H1 (cell line): ENCODE results near the gene HIP1. TPM values are rescaled to one million over a fixed set of nuclear protein-coding genes. Genes with fewer than 3 reads are reported as not detected.

Experiments
- CTCF ChIA-PET: fragments of 300-600 bp; sonication (Branson Sonifier 250); formaldehyde crosslinking; loops from one replicate; lab custom pipeline; 2021; ENCODE audit not compliant: partially characterized antibody; lab: Charles Lee
- POLR2A ChIA-PET: fragments of 300-600 bp; sonication (Branson Sonifier 250); formaldehyde crosslinking; loops from one replicate; lab custom pipeline; 2021; ENCODE audit warnings: inconsistent platforms; ENCODE audit not compliant: partially characterized antibody; lab: Charles Lee
- DNase-seq, 2 experiments: peaks; one replicate each; pipeline versions ENCODE4 v3.0.0 to v3.0.0-alpha.2; 2010 to 2022; ENCODE audit warnings: low spot score in 2 of 2, low read depth in 1 of 2, mixed read lengths in 1 of 2
- FAIRE-seq: peaks from 2 replicates; lab custom pipeline; 2011; peaks lifted over from hg19 to GRCh38; lab: Jason Lieb, UNC
- H2AFZ ChIP-seq: 2 replicates; pipeline ENCODE4 v1.8.1; 2012; ENCODE audit warnings: low read length, inconsistent platforms
- H2AK5ac ChIP-seq: 2 replicates; pipeline ENCODE4 v1.6.1; 2013; ENCODE audit warnings: low read depth, low read length
- H2BK120ac ChIP-seq: replicated peaks from 2 replicates; pipeline ENCODE3; 2013; ENCODE audit warnings: low read depth, low read length, inconsistent platforms
- H2BK12ac ChIP-seq: 2 replicates; pipeline ENCODE4 v1.6.1; 2013; ENCODE audit warnings: low read depth, low read length
- H2BK15ac ChIP-seq: 2 replicates; pipeline ENCODE4 v1.6.1; 2013; ENCODE audit warnings: low read length
- H2BK20ac ChIP-seq: 2 replicates; pipeline ENCODE4 v1.6.1; 2013; ENCODE audit warnings: low read length
- H2BK5ac ChIP-seq: 2 replicates; pipeline ENCODE4 v1.6.1; 2013; ENCODE audit warnings: low read depth, low read length
- H3K14ac ChIP-seq: 2 replicates; pipeline ENCODE4 v1.6.1; 2013; ENCODE audit warnings: inconsistent platforms; ENCODE audit not compliant: insufficient read length
- H3K18ac ChIP-seq: 2 replicates; pipeline ENCODE4 v1.6.1; 2013; ENCODE audit warnings: low read length; ENCODE audit errors: extremely low read depth
- H3K23ac ChIP-seq: 2 replicates; pipeline ENCODE4 v1.6.1; 2013; ENCODE audit warnings: inconsistent platforms; ENCODE audit not compliant: insufficient read length
- H3K23me2 ChIP-seq: 2 replicates; pipeline ENCODE4 v1.6.1; 2013; ENCODE audit warnings: low read depth, low read length
- H3K27ac ChIP-seq: 2 replicates; pipeline ENCODE4 v1.6.1; 2011; ENCODE audit warnings: low read depth, low read length, inconsistent platforms
- H3K27me3 ChIP-seq, 4 experiments: replicated peaks in 1 of 4; 1 replicate in 1 of 4; 2 replicates in 3 of 4; pipeline versions ENCODE4 v1.6.1 to v1.8.1; 2011 to 2013; ENCODE audit warnings: low read length in 3 of 4, mild to moderate bottlenecking in 3 of 4, inconsistent platforms in 2 of 4, mixed read lengths in 2 of 4, moderate library complexity in 1 of 4; ENCODE audit not compliant: control insufficient read depth in 3 of 4, insufficient read depth in 3 of 4; ENCODE audit errors: extremely low read depth in 1 of 4
- H3K36me3 ChIP-seq, 4 experiments: 2 replicates each; pipeline versions ENCODE4 v1.6.1 to v1.8.1; 2011 to 2013; ENCODE audit warnings: mild to moderate bottlenecking in 4 of 4, low read length in 3 of 4, moderate library complexity in 2 of 4, control low read depth in 1 of 4, inconsistent platforms in 1 of 4; ENCODE audit not compliant: insufficient read depth in 4 of 4, control insufficient read depth in 2 of 4
- H3K4ac ChIP-seq: replicated peaks from 2 replicates; pipeline ENCODE3; 2013; ENCODE audit warnings: low read length, low read depth, mixed read lengths, inconsistent platforms; ENCODE audit not compliant: insufficient read length
- H3K4me1 ChIP-seq, 4 experiments: replicated peaks in 1 of 4; 1 replicate in 1 of 4; 2 replicates in 3 of 4; pipeline versions ENCODE4 v1.6.1 to v1.8.1; 2011 to 2013; ENCODE audit warnings: low read length in 3 of 4, inconsistent platforms in 2 of 4, mixed read lengths in 1 of 4; ENCODE audit not compliant: insufficient read depth in 4 of 4, control insufficient read depth in 3 of 4
- H3K4me2 ChIP-seq, 2 experiments: 2 replicates each; pipeline versions ENCODE4 v1.6.1 to v1.8.1; 2011 to 2013; ENCODE audit warnings: low read depth in 2 of 2, low read length in 2 of 2, control low read depth in 1 of 2, inconsistent platforms in 1 of 2, mild to moderate bottlenecking in 1 of 2; ENCODE audit not compliant: insufficient read depth in 1 of 2
- H3K4me3 ChIP-seq, 4 experiments: fragments of 200-600, 300-600 bp in 1 of 4; sonication (generic), shearing (Covaris generic), sonication (Bioruptor Twin) in 1 of 4; 2 replicates each; pipeline versions ENCODE4 v1.5.1 to v1.8.1; 2011 to 2016; ENCODE audit warnings: low read length in 4 of 4, low read depth in 3 of 4, control low read depth in 2 of 4, inconsistent platforms in 2 of 4, mild to moderate bottlenecking in 2 of 4, mixed read lengths in 1 of 4, moderate library complexity in 1 of 4; ENCODE audit not compliant: insufficient read depth in 2 of 4; ENCODE audit errors: extremely low read depth in 1 of 4
- H3K56ac ChIP-seq: replicated peaks from 2 replicates; pipeline ENCODE3; 2013; ENCODE audit warnings: low read depth, mild to moderate bottlenecking, mixed read lengths, low read length, inconsistent platforms; ENCODE audit not compliant: insufficient read length
- H3K79me1 ChIP-seq: 2 replicates; pipeline ENCODE4 v1.6.1; 2013; ENCODE audit warnings: low read depth, low read length, control low read depth
- H3K79me2 ChIP-seq, 2 experiments: 2 replicates each; pipeline versions ENCODE4 v1.6.1 to v1.8.1; 2012 to 2013; ENCODE audit warnings: low read length in 2 of 2, mild to moderate bottlenecking in 2 of 2, inconsistent platforms in 1 of 2; ENCODE audit not compliant: insufficient read depth in 2 of 2, control insufficient read depth in 1 of 2
- H3K9ac ChIP-seq, 4 experiments: replicated peaks in 1 of 4; 1 replicate in 1 of 4; 2 replicates in 3 of 4; pipeline versions ENCODE4 v1.6.1 to v1.8.1; 2011 to 2013; ENCODE audit warnings: low read depth in 3 of 4, low read length in 3 of 4, control low read depth in 2 of 4, mild to moderate bottlenecking in 2 of 4, moderate library complexity in 2 of 4, inconsistent platforms in 1 of 4; ENCODE audit errors: extremely low read depth in 1 of 4
- H3K9me3 ChIP-seq, 2 experiments: 2 replicates each; pipeline versions ENCODE4 v1.6.1 to v1.8.1; 2012 to 2013; ENCODE audit warnings: mild to moderate bottlenecking in 2 of 2, moderate library complexity in 2 of 2, control low read depth in 1 of 2, inconsistent platforms in 1 of 2, low read depth in 1 of 2, low read length in 1 of 2, mixed read lengths in 1 of 2; ENCODE audit not compliant: insufficient read depth in 2 of 2
- H4K20me1 ChIP-seq, 2 experiments: replicated peaks in 1 of 2; 2 replicates each; pipeline versions ENCODE3 to v1.8.1; 2011 to 2013; ENCODE audit warnings: inconsistent platforms in 2 of 2, low read length in 2 of 2, mild to moderate bottlenecking in 1 of 2; ENCODE audit not compliant: insufficient read depth in 2 of 2, control insufficient read depth in 1 of 2
- H4K5ac ChIP-seq: 2 replicates; pipeline ENCODE4 v1.6.1; 2013; ENCODE audit warnings: low read length, low read depth, mixed read lengths, inconsistent platforms; ENCODE audit not compliant: insufficient read length
- H4K8ac ChIP-seq: 2 replicates; pipeline ENCODE4 v1.8.0; 2013; ENCODE audit warnings: mild to moderate bottlenecking, moderate library complexity, low read length, inconsistent platforms; ENCODE audit not compliant: insufficient read depth; ENCODE audit errors: extremely low read depth
- H4K91ac ChIP-seq: replicated peaks from 2 replicates; pipeline ENCODE3; 2013; ENCODE audit warnings: low read length, mixed read lengths, inconsistent platforms; ENCODE audit not compliant: insufficient read length
- BRCA1 ChIP-seq: IDR thresholded peaks from 2 replicates; pipeline ENCODE4 v1.6.1; 2012; ENCODE audit warnings: low read depth, low read length, improper control_type of control experiment
- CBX5 ChIP-seq: fragments of 300-800, 300-1000 bp; sonication (generic); IDR thresholded peaks from 2 replicates; pipeline ENCODE4 v1.7.1; 2016; ENCODE audit warnings: antibody characterized with exemption, low read length, low read depth
- CBX8 ChIP-seq: fragments of 300-800, 300-1000 bp; sonication (generic); IDR thresholded peaks from 2 replicates; pipeline ENCODE4 v1.7.1; 2016; ENCODE audit warnings: low read depth, low read length, borderline replicate concordance
- EGR1 ChIP-seq: IDR thresholded peaks from 2 replicates; pipeline ENCODE4 v1.6.1; 2011; ENCODE audit warnings: low read depth, low read length, borderline replicate concordance
- HDAC6 ChIP-seq: IDR thresholded peaks from one replicate; pipeline ENCODE4 v1.7.1; 2012; ENCODE audit warnings: low read depth, mild to moderate bottlenecking, inconsistent platforms, low read length, moderate library complexity
- WGBS, 2 experiments: shearing (Covaris generic) in 1 of 2; methylation state at CpG; one replicate each; pipeline versions ENCODE4 v1.1.6 to v1.1.7; 2013 to 2015; ENCODE audit warnings: low lambda C conversion rate in 2 of 2, mixed read lengths in 2 of 2, inconsistent platforms in 1 of 2, low coverage in 1 of 2, missing lambda C conversion rate in 1 of 2; ENCODE audit not compliant: insufficient replicate concordance in 2 of 2, insufficient coverage in 1 of 2, insufficient read length in 1 of 2; ENCODE audit errors: extremely low coverage in 1 of 2, missing lambda C conversion rate in 1 of 2; 5-methylcytosine and 5-hydroxymethylcytosine counted together
- polyA plus RNA-seq, 7 experiments: library from polyadenylated mRNA; depleted of rRNA in 3 of 7; stranded (reverse) in 5 of 7; unstranded in 2 of 7; fragments of >200 nt in 5 of 7; fragments of 200-250 nt in 2 of 7; gene quantifications; 1 replicate in 5 of 7; 2 replicates in 1 of 7; 4 replicates in 1 of 7; pipeline versions ENCODE4 v1.2.1 to v1.2.3, GENCODE V29; 2011 to 2013; ENCODE audit warnings: missing spikeins in 2 of 7, mixed read lengths in 2 of 7
- total RNA-seq: library from RNA; stranded (reverse); fragmentation: NEBNext Ultra II Directional; extraction: Animal tissue kit (Norgen Biotek cat#: 25700); gene quantifications from 2 replicates; pipeline ENCODE4 v1.2.1, GENCODE V29; 2021

The HIP1 gene
- total and polyA plus RNA-seq, 2 of the 8 experiments (the other 6 are each of a cell fraction or from before 2014, with no cell fraction given): 51.8 to 108 TPM

DNA sequence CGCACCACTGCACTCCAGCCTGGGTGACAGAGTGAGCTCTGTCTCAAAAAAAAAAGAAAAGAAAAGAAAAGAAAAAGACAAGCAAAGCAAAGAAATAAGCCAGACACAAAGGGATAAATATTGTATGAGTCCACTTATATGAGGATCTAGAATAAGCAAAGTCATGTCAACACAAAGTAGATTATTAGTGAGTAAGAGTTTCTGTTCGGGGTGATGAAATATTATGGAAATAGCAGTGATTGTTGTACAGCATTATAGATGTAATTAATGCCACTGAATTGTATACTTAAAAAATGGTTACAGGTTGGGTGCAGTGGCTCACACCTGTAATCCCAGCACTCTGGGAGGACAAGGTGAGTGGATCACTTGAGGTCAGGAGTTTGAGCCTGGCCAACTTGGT, 83.2 kb downstream of the HIP1 start:
- H2BK15ac ChIP-seq: no peak overlapping the region
- TF ChIP-seq CBX5 (no peak), EGR1 (no peak), BRCA1 (no peak), HDAC6 (no peak), CBX8 (no peak)
- no peaks in the 10 kb centered on the region for H3K79me2 ChIP-seq
- H2BK12ac ChIP-seq: no peak overlapping the region
- POLR2A ChIA-PET: no interaction called here
- H2BK5ac ChIP-seq: no peak overlapping the region
- no peak overlapping the region for H4K5ac ChIP-seq
- H2BK120ac ChIP-seq: no peak overlapping the region
- no peak overlapping the region for H3K23ac ChIP-seq
- DNase-seq: no peak
- H3K27ac ChIP-seq: no peak overlapping the region
- H3K4me1 ChIP-seq: peaks cover 0 to 4% (median 2%) of the 10 kb centered on the region in 4 experiments; a peak in 3 of 7 replicates
- H3K4ac ChIP-seq: no peak overlapping the region
- no peaks in the 10 kb centered on the region for H3K79me1 ChIP-seq
- no peak overlapping the region for H2BK20ac ChIP-seq
- H3K14ac ChIP-seq: no peak overlapping the region
- H3K9ac ChIP-seq: no peak overlapping the region
- H4K8ac ChIP-seq: no peak overlapping the region
- no peak overlapping the region for H2AK5ac ChIP-seq
- H3K23me2 ChIP-seq: no peaks in the 10 kb centered on the region
- no peak for FAIRE-seq
- H3K36me3 ChIP-seq: no peaks in the 10 kb centered on the region
- H3K9me3 ChIP-seq: no peaks in the 10 kb centered on the region
- 96% methylated on average over 2 of the region's 2 CpGs; no CpG with 5 or more reads in 1 of the 2 experiments for WGBS, 2 experiments
- no peak overlapping the region for H3K18ac ChIP-seq
- no peak overlapping the region for H3K4me3 ChIP-seq
- H4K91ac ChIP-seq: no peak overlapping the region
- H3K56ac ChIP-seq: no peak overlapping the region
- H3K4me2 ChIP-seq: no peak overlapping the region
- no peaks in the 10 kb centered on the region for H3K27me3 ChIP-seq
- no peak overlapping the region for H2AFZ ChIP-seq
- peaks cover 0 to 1% of the 10 kb centered on the region in 2 experiments for H4K20me1 ChIP-seq
- CTCF ChIA-PET: no interaction called here
